Aorta (tissue), 5 donors: ENCODE results near the gene PVR. TPM values are rescaled to one million over a fixed set of nuclear protein-coding genes. Genes with fewer than 3 reads are reported as not detected.
"Not testable (repeated sequence)": the region's sequence is repeated elsewhere in the genome, so short reads cannot be mapped to it uniquely, and the experiment has no call there.

Experiments used
- ATAC-seq: fragments of 200-7000 bp; cut with Tn5 transposase; one replicate; pipeline ENCODE4 v1.9.1; 2022; ENCODE audit warnings: moderate library complexity; ENCODE audit not compliant: low FRiP score
- DNase-seq, 2 donors: peaks; one replicate each; pipeline ENCODE4 v3.0.0-alpha.2; 2020
- H3K27ac ChIP-seq, 2 donors: one replicate each; pipeline ENCODE4 v1.5.1; 2013; ENCODE audit warnings: low read length in 2 of 2, mild to moderate bottlenecking in 2 of 2, moderate library complexity in 2 of 2, control low read depth in 1 of 2, inconsistent platforms in 1 of 2, low read depth in 1 of 2
- H3K27me3 ChIP-seq, 2 donors: one replicate each; pipeline ENCODE4 v1.6.1; 2013; ENCODE audit warnings: control low read depth in 1 of 2, low read length in 1 of 2, mild to moderate bottlenecking in 1 of 2, moderate library complexity in 1 of 2; ENCODE audit not compliant: insufficient read depth in 2 of 2, control insufficient read depth in 1 of 2
- H3K36me3 ChIP-seq, 2 donors: one replicate each; pipeline ENCODE4 v1.6.1; 2013; ENCODE audit warnings: control low read depth in 1 of 2, low read length in 1 of 2, mild to moderate bottlenecking in 1 of 2; ENCODE audit not compliant: insufficient read depth in 2 of 2, control insufficient read depth in 1 of 2
- H3K4me1 ChIP-seq, 2 donors: one replicate each; pipeline ENCODE4 v1.6.1; 2013; ENCODE audit warnings: low read length in 2 of 2, control low read depth in 1 of 2, mild to moderate bottlenecking in 1 of 2, moderate library complexity in 1 of 2; ENCODE audit not compliant: insufficient read depth in 2 of 2, control insufficient read depth in 1 of 2
- H3K4me3 ChIP-seq, 2 donors: one replicate each; pipeline ENCODE4 v1.5.1; 2013; ENCODE audit warnings: low read length in 2 of 2, control low read depth in 1 of 2, mild to moderate bottlenecking in 1 of 2
- H3K9me3 ChIP-seq: one replicate; pipeline ENCODE4 v1.6.1; 2013; ENCODE audit warnings: mild to moderate bottlenecking, low read length; ENCODE audit not compliant: control insufficient read depth
- WGBS, 2 donors: extraction: QIAGEN DNeasy Blood & Tissue Kit; methylation state at CpG; one replicate each; pipeline ENCODE4 v1.1.7; 2013; 5-methylcytosine and 5-hydroxymethylcytosine counted together
- intact Hi-C, 2 donors: fragments of 100-400 bp; cut with DNase I; formaldehyde crosslinking; loops; one replicate each; pipeline versions ENCODE4 v1.14.2 to v1.15.0; 2022
- polyA plus RNA-seq, 2 donors: library from polyadenylated mRNA; stranded (reverse); fragments of 200-250 nt; gene quantifications; one replicate each; pipeline ENCODE4 v1.2.3, GENCODE V29; 2013
- total RNA-seq, 2 donors: library from RNA; stranded (reverse); fragmentation: NEBNext Ultra II Directional; extraction: Animal tissue kit (Norgen Biotek cat#: 25700); gene quantifications; one replicate each; pipeline ENCODE4 v1.2.1, GENCODE V29; 2021
- donor health status: healthy with polysubstance abuse.
- donor health status: Bipolar disorder and iron deficiency.
- donor health status: DM: no; HTN: no; CAD: no.
- donor health status: DM: no; HTN: no; CAD: no.
- donor health status: DM: yes; HTN: yes; CAD: no.

The PVR gene
- total and polyA plus RNA-seq, 4 donors, result 7.4 to 44.2 (median 28.0) TPM

DNA sequence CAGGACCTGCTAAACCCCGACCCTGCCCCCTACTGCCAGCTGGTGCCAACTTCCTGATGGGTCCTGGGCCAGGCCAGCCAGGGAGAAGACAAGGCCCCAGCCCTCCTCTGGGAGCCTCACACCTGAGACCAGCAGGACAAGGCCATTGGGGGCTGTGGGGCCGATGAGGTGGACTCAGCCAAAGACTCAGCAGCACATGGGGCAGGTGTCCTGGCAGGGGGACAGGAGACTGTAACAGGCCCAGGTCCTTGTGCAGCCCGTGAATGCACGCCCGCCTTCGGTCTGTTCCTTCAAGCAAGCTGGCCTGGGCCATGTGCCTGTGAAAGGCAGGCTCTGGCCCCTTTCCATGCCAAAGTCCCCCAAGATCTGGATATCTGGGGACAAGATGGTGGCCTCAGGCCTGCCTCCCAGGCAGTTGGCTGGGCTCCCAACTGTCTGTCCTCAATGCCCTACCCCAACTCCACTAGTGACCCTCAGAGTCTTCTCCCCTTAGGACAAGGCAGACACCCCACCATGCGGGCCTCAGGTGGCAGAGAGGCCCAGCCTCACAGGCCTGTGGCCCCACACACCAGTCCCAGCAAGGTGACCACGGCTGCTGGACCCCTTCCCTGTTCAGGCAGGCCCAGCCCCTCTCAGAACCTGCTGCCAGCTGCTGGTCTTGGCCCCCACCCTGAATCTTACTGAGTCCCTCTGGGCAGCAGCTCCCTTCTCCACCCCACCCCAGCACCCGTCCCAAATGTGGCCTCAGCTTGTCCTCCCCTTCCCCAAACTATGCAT is 39.9 kb downstream of the PVR start:
- Histone ChIP-seq H3K36me3 (peaks cover 0 to 2% of the 10 kb centered on the region in 2 donors), H3K4me3 (no peak overlapping the region), H3K9me3 (no peaks in the 10 kb centered on the region), H3K4me1 (no peaks in the 10 kb centered on the region), H3K27me3 (no peaks in the 10 kb centered on the region), H3K27ac (no peak overlapping the region)
- intact Hi-C loops, result no loop called here
- 77 to 85% methylated on average over 8 to 9 of the region's 9 CpGs for WGBS, 2 donors
- no peak for DNase-seq
- ATAC-seq, result peak; percentile 22

- WGBS, 2 donors, result 93 to 94% methylated on average over 3 of the region's 3 CpGs
- H3K27me3 ChIP-seq, H3K4me1 ChIP-seq, ATAC-seq, DNase-seq, H3K36me3 ChIP-seq, intact Hi-C loops, H3K27ac ChIP-seq, H3K9me3 ChIP-seq, H3K4me3 ChIP-seq: not testable (repeated sequence)
Measured at GRCh38 chr19:44684396-44684795, 40.7 kb downstream of the PVR start.

GRCh38 chr19:44684892-44685863 is 41.5 kb downstream of the PVR start:
- no peak overlapping the region for H3K4me3 ChIP-seq
- no peaks in the 10 kb centered on the region for H3K9me3 ChIP-seq
- 32 to 39% methylated on average over 24 to 25 of the region's 25 CpGs for WGBS, 2 donors
- no peaks in the 10 kb centered on the region for H3K4me1 ChIP-seq
- H3K36me3 ChIP-seq, result peaks cover 0 to 2% of the 10 kb centered on the region in 2 donors
- no peak overlapping the region for H3K27ac ChIP-seq
- ATAC-seq (no peak), DNase-seq (no peak)
- H3K27me3 ChIP-seq, result no peaks in the 10 kb centered on the region
- intact Hi-C loops, result loop anchor here in 1 of 2 donors (5.0 kb wide), 1 partner anchor 37 kb away; no protein-coding TSS in a partner anchor

GRCh38 chr19:44685877-44686276 is 42.2 kb downstream of the PVR start:
- intact Hi-C loops, result loop anchor here in 1 of 2 donors (5.0 kb wide), 1 partner anchor 36 kb away; no protein-coding TSS in a partner anchor
- ATAC-seq (no peak), DNase-seq (no peak)
- peaks cover 0 to 2% of the 10 kb centered on the region in 2 donors for H3K36me3 ChIP-seq
- no peaks in the 10 kb centered on the region for H3K4me1 ChIP-seq
- H3K9me3 ChIP-seq, result no peaks in the 10 kb centered on the region
- no peak overlapping the region for H3K4me3 ChIP-seq
- H3K27me3 ChIP-seq, result no peaks in the 10 kb centered on the region
- WGBS, 2 donors, result 73 to 85% methylated on average over 4 of the region's 4 CpGs
- no peak overlapping the region for H3K27ac ChIP-seq

DNA sequence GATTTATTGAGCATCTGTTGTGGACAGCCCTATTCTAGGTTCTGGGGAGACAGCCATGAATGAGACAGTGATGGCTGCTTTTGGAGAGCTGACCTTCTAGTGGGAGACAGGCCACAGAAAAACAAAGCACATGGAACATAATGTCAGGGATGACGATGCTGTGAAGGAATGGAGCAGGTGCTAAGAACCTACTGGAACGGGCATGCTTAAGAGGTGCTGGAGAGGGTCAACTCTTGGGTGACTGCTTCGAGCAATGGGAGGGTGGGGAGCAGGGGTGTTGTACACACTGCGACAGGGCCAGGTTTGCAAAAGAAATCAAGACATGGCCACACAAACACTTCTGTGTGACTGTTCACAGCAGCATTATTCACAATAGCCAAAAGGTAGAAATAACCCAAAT is 43.2 kb downstream of the PVR start:
- ATAC-seq, result no peak
- no peaks in the 10 kb centered on the region for H3K36me3 ChIP-seq
- no peaks in the 10 kb centered on the region for H3K4me1 ChIP-seq
- DNase-seq, result peak in 1 of 2 donors; percentile 2
- H3K27me3 ChIP-seq, result no peaks in the 10 kb centered on the region
- intact Hi-C loops, result loop anchor here in 1 of 2 donors (5.0 kb wide), 1 partner anchor 35 kb away; no protein-coding TSS in a partner anchor
- WGBS, 2 donors, result 75 to 89% methylated on average over 4 of the region's 4 CpGs
- H3K27ac ChIP-seq, result no peak overlapping the region
- no peaks in the 10 kb centered on the region for H3K9me3 ChIP-seq
- no peak overlapping the region for H3K4me3 ChIP-seq

- no peaks in the 10 kb centered on the region for H3K27me3 ChIP-seq
- no peak for DNase-seq
- ATAC-seq, result no peak
- 88 to 90% methylated on average over 7 of the region's 7 CpGs for WGBS, 2 donors
- H3K9me3 ChIP-seq, result no peaks in the 10 kb centered on the region
- intact Hi-C loops, result loop anchor here (2.0 to 5.0 kb wide), 2 partner anchors 34 to 37 kb away; no protein-coding TSS in a partner anchor
- no peak overlapping the region for H3K27ac ChIP-seq
- no peaks in the 10 kb centered on the region for H3K4me1 ChIP-seq
- no peak overlapping the region for H3K4me3 ChIP-seq
- H3K36me3 ChIP-seq, result no peaks in the 10 kb centered on the region
Measured at GRCh38 chr19:44687888-44688287, 44.2 kb downstream of the PVR start.

DNA sequence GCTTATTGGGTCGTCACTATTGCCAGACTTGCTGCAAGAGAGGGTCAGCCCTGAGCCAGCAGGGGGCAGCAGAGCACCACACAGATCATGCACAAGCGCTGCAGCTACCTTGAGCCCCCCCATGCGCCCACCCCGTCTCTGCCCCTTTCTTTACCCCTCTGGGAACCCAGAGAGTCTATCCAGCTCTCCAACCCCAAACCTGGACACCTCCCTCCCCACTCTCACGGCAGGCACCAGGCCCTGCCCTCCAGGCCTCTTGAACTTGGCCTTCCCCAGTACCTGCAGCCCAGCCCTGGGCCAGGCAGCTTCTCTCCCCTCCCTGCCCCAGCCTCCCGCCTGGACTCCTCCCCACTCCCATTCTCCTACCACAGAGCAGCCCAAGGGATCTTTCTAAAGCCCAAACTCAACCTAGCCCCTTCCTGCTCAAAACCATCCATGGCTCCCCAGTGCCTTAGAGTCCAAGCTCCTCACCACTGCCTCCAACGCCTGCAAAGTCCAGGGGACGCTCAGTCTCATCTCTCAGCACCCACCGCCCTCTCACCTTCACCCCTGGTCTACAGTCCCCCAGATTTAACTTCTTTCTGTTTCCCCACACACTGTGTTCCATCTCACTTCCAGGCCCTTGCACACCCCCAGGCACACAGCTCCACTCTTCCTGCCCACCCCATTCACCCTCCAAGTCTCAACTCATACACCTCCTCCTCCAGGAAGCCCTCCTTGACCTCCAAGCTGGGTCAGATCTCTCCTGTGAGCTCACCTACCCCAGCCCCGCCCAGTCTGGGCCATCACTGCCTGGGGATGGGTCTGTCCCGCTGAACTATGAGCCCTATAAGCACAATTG is 45.8 kb downstream of the PVR start:
- Histone ChIP-seq H3K4me3 (no peak overlapping the region), H3K9me3 (no peaks in the 10 kb centered on the region), H3K27ac (no peak overlapping the region), H3K27me3 (no peaks in the 10 kb centered on the region), H3K4me1 (no peaks in the 10 kb centered on the region), H3K36me3 (no peaks in the 10 kb centered on the region)
- peak; percentile 75 for ATAC-seq
- intact Hi-C loops, result loop anchor here (1.0 to 5.0 kb wide), 3 partner anchors 33 to 82 kb away; no protein-coding TSS in a partner anchor
- peak; percentile 84 to 92 for DNase-seq
- 40% methylated on average over 11 of the region's 11 CpGs for WGBS, 2 donors

DNA sequence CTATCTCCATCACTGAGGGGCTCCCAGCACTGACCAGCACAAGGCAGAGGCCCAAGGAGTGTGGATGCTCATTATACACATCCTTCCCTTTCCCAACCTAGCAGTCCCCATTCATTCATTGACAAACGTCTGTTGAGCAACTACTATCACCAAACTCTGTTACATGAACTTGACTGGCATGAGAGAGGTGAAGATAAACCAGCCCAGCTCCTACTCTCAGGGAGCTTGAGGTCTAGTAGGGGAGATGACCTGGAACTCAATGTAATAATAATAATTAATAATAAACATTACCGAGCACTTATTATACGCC is 46.4 kb downstream of the PVR start:
- H3K9me3 ChIP-seq, result no peaks in the 10 kb centered on the region
- H3K36me3 ChIP-seq, result no peaks in the 10 kb centered on the region
- no peak overlapping the region for H3K27ac ChIP-seq
- H3K4me1 ChIP-seq, result no peaks in the 10 kb centered on the region
- no peak overlapping the region for H3K4me3 ChIP-seq
- ATAC-seq, result no peak
- WGBS, 2 donors, result 79 to 86% methylated on average over 3 of the region's 3 CpGs
- intact Hi-C loops, result no loop called here
- no peak for DNase-seq
- H3K27me3 ChIP-seq, result no peaks in the 10 kb centered on the region
